ENCODE results near the gene FBXW9.
"Not testable (repeated sequence)": the region's sequence is repeated elsewhere in the genome, so short reads cannot be mapped to it uniquely, and the experiment has no call there.

The FBXW9 gene

DNA sequence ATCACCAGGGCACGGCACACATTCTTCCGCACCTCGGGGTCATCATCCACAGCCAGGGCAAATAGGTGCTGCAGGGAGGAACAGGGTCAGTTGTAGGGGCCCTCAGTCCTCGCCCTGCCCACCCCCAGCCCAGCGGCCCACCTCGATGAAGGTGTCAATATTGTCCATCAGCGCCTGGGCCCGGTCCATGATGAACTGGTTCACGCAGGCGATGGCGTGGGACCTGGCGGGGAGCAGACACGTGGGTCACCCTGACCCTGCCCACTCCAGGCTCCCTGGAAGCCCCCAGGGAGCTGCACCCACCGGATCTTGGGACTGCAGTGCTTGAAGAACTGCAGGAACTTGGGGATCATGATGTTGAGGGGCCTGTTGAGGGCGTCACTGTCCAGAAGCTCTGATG, 18.7 kb upstream of the FBXW9 start:
- DNase-seq: no peak

GRCh38 chr19:12713304-12713703, 16.9 kb upstream of the FBXW9 start:
- not testable (repeated sequence) for DNase-seq

- DNase-seq: not testable (repeated sequence)
These were observed 15.6 kb upstream of the FBXW9 start for GRCh38 chr19:12712077-12712476.

GRCh38 chr19:12711187-12711586, 14.8 kb upstream of the FBXW9 start:
- DNase-seq: no peak

GRCh38 chr19:12708641-12709040, 12.2 kb upstream of the FBXW9 start:
- DNase-seq: no peak

DNA sequence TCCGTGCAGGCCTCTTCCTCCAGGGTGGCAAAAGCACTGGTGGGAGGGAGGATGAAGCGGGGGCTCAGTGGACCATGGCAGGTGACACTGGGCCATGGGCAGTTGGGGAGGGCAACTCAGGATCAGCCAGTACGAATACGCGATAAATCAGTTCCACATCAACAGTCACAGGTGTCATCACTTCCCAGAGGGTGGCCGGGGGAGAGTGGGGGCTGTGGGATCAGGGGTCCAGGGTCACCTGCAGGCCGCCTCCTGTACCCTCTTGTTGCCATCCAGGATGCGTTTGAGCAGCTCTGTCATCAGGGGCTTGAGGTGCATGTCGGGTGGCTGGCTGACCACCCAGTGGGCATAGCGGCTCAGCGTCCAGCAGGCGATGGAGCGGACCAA, 9.9 kb upstream of the FBXW9 start:
- DNase-seq: no peak

- DNase-seq: no peak
These were observed 9.4 kb upstream of the FBXW9 start for GRCh38 chr19:12705654-12706331.

- DNase-seq: no peak
These were observed 8.7 kb upstream of the FBXW9 start for GRCh38 chr19:12705169-12705568.

GRCh38 chr19:12703046-12703445, 6.6 kb upstream of the FBXW9 start:
- no peak for DNase-seq

DNA sequence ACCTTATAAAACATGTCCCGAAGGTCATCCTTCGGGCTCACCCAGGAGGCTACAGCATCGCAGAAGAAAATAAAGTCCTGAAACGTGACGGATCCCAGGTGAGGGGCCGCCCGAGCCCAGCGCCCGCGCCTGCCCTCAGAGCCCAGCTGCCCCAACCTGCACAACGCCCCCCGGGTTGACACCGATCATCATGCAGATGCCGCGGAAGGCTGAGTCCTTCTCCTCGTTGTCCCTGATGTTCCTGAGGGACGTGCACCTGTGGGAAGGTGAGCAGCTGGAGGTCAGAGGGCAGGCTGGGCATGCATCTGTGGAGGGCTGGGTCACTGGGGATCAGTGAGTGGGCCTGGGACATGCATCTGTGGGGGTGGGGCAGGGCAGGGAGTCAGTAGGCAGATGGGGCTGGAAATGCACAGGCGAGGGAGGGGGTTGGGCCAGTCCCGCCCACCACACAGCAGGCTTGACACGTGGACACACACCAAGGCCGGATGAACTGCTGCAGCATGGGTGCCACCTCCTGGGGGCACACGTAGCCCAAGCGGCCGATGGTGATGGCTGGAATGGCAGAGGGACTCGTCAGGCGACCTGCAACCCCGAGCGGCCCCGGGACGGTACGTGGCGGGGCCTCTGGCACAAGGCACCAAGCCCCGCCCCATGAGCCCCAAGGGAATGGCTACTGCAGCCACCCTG, 5.3 kb upstream of the FBXW9 start:
- DNase-seq: no peak

DNA sequence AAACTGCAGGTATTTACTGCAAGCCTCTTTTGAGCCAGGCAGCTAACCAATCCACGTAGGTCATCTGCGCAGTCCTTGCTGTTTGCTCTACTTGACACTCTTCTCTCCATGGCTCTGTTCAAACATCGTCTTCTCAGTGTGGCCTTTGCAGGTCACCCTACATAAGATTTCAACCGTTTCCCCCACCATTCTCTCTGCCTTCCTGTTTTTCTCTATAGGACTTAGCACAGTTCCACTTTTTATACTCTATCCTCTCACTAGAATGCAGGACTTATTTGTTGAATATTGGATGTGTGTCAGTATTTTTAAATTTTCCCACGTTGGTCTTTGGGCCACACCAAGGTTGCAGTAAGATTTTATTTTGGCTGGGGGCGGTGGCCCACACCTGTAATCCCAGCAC, 1.7 kb upstream of the FBXW9 start:
- DNase-seq: no peak

- DNase-seq: not testable (repeated sequence)
These were observed 994 bp upstream of the FBXW9 start for GRCh38 chr19:12697425-12697824.

DNA sequence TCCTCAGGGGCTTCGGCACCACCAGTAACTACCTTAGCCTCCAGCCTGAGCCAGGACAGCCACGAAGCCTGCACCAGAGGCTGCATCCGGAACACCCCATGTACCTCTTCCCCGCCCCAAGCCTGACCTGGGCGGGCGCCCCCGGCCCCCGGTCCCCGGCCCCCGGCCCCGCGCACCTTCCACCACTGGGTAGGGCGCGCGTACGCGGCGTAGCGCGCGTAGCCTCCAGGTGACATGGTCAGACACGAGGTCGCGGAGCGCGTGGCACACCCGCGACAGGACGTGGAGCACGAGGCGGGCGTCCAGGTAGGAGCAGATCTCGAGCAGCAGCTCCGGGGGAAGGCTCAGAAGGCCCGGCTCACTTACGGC, 450 bp downstream of the FBXW9 start:
- DNase-seq: no peak

DNA sequence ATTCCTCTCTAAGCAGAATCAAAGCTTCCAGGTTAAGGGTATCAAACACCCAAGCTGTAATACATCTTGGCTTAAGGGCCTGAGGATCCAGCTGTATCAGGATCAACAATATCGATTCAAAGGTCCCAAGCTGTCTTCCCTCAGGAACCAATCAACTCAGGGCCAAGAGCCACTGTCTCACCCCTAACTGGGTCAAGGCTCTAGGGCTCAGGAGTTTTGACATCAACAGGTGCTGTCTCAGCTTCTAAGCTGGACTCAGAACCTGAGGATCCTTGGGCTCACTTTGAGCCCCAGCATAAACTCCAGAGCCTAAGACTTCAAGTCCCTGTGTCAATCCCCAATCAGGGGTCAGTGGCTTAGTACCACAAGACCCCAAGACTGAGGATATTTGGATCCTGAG, 917 bp downstream of the FBXW9 start:
- DNase-seq: no peak

GRCh38 chr19:12695096-12695495, 1.3 kb downstream of the FBXW9 start:
- no peak for DNase-seq

GRCh38 chr19:12694641-12695040, 1.8 kb downstream of the FBXW9 start:
- no peak for DNase-seq

DNA sequence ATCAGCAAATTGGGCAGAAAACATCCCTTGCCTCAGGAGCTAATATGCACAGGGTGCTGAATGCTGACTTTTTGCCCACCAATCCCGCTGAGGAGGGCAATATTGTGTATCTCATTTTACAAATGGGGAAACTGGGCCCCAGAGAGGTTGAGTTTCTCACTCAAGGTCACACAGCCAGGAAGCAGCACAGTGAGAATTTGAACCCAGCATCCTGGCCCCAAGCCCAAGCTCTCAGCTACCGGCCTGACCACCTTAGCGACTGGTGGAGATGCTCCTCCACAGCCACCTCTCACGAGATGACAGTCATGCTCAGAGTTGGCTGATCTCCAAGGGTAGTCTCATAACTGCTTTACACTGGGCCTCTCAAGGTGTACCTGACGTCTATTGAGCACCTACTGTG, 3.5 kb downstream of the FBXW9 start:
- no peak for DNase-seq

- no peak for DNase-seq
These were observed 6.7 kb downstream of the FBXW9 start for GRCh38 chr19:12689581-12690216.

DNA sequence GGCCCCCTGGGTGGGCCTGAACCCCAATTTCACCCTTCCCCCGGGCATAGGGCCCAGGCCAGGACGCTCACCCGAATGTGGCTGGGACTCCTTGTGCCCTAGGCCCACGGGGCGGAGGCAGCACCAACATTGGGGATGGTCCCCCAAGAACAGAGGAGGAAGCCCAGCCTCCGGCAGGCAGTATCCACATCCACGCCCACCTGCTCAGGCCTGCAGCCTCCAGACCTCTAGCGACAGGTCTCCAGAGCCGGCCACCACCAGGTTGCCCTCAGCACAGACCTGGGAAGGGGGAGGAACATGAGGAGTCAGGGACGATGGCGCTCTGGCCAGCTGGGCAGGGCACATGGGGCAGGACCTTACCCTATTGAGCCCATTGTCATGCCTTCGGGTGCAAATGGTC, 7.4 kb downstream of the FBXW9 start:
- no peak for DNase-seq

GRCh38 chr19:12687496-12688196, 8.8 kb downstream of the FBXW9 start, which contains the start of gene GNG14:
TSS of gene GNG14 (plus strand) at chr19:12687998. CDS start at chr19:12688049, 51 bp downstream.
- DNase-seq: no peak

- no peak for DNase-seq
These were observed 10.6 kb downstream of the FBXW9 start for GRCh38 chr19:12685831-12686230.

DNA sequence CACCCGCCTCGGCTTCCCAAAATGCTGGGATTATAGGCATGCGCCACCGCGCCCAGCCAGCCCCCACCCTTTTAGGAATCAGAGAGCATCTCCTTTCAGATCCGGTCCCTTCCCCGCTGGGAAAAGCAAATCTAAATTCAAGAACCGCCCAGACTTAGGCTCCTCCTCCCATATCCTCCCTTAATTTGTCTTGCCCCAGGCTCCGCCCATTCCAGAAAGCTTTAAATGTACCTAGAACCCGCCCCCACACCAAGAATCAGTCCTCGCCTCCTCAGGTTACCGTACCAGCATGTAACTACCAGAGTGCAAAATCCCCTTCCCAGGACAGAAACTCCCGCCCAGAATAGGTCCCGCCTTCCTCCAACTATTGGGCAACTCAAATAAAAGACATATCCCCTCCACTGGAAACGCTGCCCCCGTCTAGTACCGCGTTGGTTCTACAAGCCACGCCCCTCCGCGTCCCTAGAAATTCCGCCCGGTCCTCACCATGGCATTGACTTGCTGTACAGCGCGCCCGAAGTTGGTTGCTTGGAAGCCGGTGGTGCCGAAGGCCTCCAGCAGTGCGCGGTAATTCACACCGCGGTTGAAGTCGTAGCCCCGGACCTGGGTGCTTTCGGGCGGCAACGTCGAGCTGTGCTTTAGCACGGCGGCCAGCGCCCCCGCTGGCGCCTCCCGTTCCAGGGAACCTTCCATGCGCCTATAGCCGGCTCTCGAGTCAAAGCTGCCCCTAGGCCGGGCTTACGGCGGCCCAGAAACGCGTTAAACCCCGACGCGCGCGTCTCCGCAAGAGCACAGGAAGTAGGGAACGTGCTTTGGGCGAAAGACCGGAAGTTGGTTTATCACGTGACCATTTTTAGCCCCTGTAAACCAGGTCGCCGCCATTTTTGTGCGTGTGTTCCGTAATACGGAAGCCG, 15.1 kb downstream of the FBXW9 start, which contains the start of gene DHPS:
Gene DHPS (minus strand): TSS at position 807 of the 914 bp plus-strand sequence. CDS start 114 bp downstream, at position 693.
- DNase-seq: peak; percentile 77 to 91

Measured in hippocampal formation (tissue), 2 donors.